ENCODE data around the gene ABCA13. TPM values are rescaled to one million over a fixed set of nuclear protein-coding genes. Genes with fewer than 3 reads are reported as not detected.

The ABCA13 gene
- total RNA-seq, 2 experiments from 2014 or later = not detected

DNA sequence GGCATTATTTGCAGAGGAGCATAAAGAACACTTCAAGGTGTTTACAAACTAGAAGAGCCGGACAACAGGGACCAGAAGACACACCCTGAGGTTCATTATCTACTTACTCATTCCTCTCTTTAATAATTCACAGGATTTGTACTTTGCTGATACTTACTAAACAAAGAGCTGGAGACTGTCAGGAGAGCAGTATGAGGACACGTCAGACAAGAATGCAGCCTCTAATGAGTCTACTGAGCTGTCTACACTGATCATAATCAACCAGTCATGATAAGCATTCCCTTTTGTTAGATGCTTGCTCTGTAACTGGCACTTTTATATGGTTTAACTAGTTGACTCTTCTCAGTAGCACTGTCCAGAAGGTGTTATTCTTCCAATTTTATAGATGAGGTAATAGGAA, 509.7 kb downstream of the ABCA13 start:
- Mint-ChIP-seq H3K27me3 (no peaks in the 10 kb centered on the region), H3K36me3 (ENCODE audit: low read depth) (no peaks in the 10 kb centered on the region), H3K27ac (no peak overlapping the region), H3K4me3 (no peak overlapping the region), H3K4me1 (no peaks in the 10 kb centered on the region), H3K9me3 (no peaks in the 10 kb centered on the region)
- POLR2A ChIA-PET = no interaction called here
- CTCF ChIA-PET = interaction anchor here (0.7 kb wide), 1 partner anchor 51 kb away, joined by 3 read pairs; no protein-coding TSS in a partner anchor
- no peak for DNase-seq

DNA sequence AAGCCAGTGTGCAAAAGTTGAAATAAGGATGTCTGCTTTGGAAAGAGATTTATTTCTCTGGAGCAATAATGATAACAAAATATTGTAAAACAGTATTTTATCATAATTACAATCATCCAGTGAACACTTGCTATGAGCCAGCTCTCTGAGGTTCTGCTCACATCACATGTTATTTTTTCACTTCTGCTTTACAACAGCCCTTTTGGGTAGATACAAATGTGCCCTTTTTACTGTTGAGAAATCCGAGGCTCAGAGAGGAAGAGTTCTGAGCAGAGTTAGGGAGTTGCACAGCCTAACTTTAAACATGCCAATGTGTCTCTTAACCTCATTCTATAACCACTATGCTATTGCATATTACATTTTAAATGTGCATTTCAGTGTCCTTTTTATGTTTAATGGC, 520.5 kb downstream of the ABCA13 start:
- Mint-ChIP-seq H3K9me3 (no peaks in the 10 kb centered on the region), H3K4me1 (no peaks in the 10 kb centered on the region), H3K4me3 (no peak overlapping the region), H3K27ac (no peak overlapping the region), H3K36me3 (ENCODE audit: low read depth) (no peaks in the 10 kb centered on the region), H3K27me3 (no peaks in the 10 kb centered on the region)
- ChIA-PET CTCF (no interaction called here), POLR2A (no interaction called here)
- no peak for DNase-seq

Other genes with a start within 250 kb of the ABCA13 start
- under 1 TPM; 0.05 to 0.48 TPM for gene PKD1L1, start 223.0 kb upstream of the ABCA13 start, total RNA-seq
- gene HUS1, start 191.8 kb upstream of the ABCA13 start, total RNA-seq = 10 to 100 TPM; 34.1 to 35.0 TPM
- not detected for gene SUN3, start 142.4 kb upstream of the ABCA13 start, total RNA-seq
- gene C7orf57, start 135.9 kb upstream of the ABCA13 start, total RNA-seq = under 1 TPM; 0.28 to 0.33 TPM
- gene UPP1, start 82.2 kb upstream of the ABCA13 start, total RNA-seq = 100 to 1,000 TPM; 148 to 154 TPM